Uterus (tissue), 4 donors: ENCODE results near the gene PTPRM. TPM values are rescaled to one million over a fixed set of nuclear protein-coding genes. Genes with fewer than 3 reads are reported as not detected.

ENCODE experiments used
- DNase-seq, 2 donors: peaks; one replicate each; pipeline ENCODE4 v3.0.0-alpha.2; 2019 to 2020
- H3K27ac ChIP-seq, 2 donors: fragments of 200-600 bp; sonication (generic); 1 replicate in 1 of 2; 2 replicates in 1 of 2; pipeline ENCODE4 v1.5.1; 2016 to 2018
- H3K27me3 ChIP-seq, 2 donors: fragments of 200-600 bp; sonication (generic); one replicate each; pipeline ENCODE4 v1.5.1; 2018 to 2019; ENCODE audit warnings: control low read depth in 1 of 2
- H3K36me3 ChIP-seq, 2 donors: fragments of 200-600 bp; sonication (generic); one replicate each; pipeline ENCODE4 v1.5.1; 2019; ENCODE audit warnings: control low read depth in 1 of 2
- H3K4me1 ChIP-seq, 2 donors: fragments of 200-600 bp; sonication (generic); one replicate each; pipeline ENCODE4 v1.5.1; 2018 to 2019; ENCODE audit warnings: control low read depth in 1 of 2
- H3K4me3 ChIP-seq, 2 donors: fragments of 200-600 bp; sonication (generic); 1 replicate in 1 of 2; 2 replicates in 1 of 2; pipeline ENCODE4 v1.5.1; 2018 to 2019; ENCODE audit warnings: mild to moderate bottlenecking in 1 of 2
- H3K9me3 ChIP-seq, 2 donors: fragments of 200-600 bp; sonication (generic); one replicate each; pipeline ENCODE4 v1.5.1; 2019; ENCODE audit warnings: control low read depth in 1 of 2
- POLR2A ChIP-seq, 2 donors: fragments of 450-650 bp; IDR thresholded peaks; one replicate each; pipeline ENCODE4 v1.6.1; 2016; ENCODE audit warnings: antibody characterized with exemption in 2 of 2, mild to moderate bottlenecking in 1 of 2, moderate library complexity in 1 of 2
- intact Hi-C: fragments of 100-400 bp; cut with DNase I; formaldehyde crosslinking; loops from one replicate; pipeline ENCODE4 v1.15.1; 2023; ENCODE audit warnings: low total_unique reads
- total RNA-seq, 4 donors: library from RNA; depleted of rRNA in 3 of 4; stranded (reverse); fragments of >200 nt in 3 of 4; gene quantifications; one replicate each; pipeline versions ENCODE4 v1.1.0 to v1.2.4, GENCODE V29; 2014 to 2023
- TF ChIP-seq, protein P1 (sequence below), 4 experiments: fragments of 200-600 bp in 2 of 4; fragments of 450-650 bp in 2 of 4; sonication (generic) in 2 of 4; IDR thresholded peaks; one replicate each; pipeline ENCODE4 v1.5.1; 2016 to 2019; ENCODE audit warnings: antibody characterized with exemption in 4 of 4, mild to moderate bottlenecking in 2 of 4, moderate library complexity in 1 of 4
- donor health status: DM: yes; HTN: yes; CAD: no.

Gene PTPRM
- total RNA-seq, 4 donors from 2014 or later = 62.0 to 127 (median 85.7) TPM

DNA sequence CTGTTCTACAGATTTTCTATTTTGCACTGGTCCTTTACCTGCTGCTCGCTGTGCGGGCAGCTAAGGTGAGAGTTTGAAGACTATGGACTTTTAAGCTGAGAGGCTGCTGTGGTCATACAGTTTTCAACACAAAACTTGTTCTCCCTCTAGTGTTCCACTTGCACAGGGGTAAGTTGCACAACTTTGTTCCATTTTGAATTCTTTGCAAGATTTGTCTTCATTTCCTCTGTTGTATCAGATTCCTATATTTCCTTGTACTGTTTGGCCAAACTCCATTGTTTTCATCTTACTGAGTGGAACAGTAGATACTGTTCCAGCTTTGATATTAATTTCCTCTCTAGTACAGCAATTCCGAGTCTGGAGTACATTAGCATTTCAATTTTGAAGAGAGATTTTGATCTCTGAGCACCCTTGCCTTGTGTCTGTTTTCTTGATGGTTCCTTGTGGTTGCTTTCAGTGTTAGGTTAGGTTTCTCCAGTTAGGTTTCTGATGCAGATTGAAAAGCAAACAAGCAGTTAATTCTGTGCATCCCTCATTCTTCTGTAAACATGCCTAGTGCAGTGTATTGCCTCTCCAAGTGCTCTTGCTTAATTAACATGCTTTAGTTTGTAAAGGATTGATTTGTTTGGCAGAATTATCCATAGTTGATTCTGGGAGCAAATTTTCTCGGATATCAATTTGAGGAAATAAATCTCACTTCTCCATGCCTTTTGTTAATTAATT lies 188.8 kb downstream of the PTPRM start:
- intact Hi-C loops = no loop called here
- H3K36me3 ChIP-seq = no peaks in the 10 kb centered on the region

DNA sequence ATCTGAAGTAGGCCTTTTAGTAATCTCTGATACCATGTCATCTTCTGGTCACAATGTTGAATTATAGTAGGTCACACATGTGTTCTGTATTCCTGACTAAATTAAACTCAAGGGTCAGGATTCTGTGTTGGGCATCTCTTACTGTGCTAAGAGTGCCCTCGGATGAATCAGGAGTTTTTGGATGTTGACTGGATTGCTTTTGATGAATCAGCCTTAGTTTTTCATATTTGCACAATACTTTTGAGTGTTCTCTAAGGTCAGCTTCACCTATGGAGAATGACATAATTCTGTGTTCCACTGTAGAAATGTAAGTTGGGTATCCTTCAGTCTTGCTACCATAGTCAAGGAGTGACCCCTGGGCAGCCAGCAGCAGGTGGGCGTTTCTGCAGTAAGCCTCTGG lies 190.1 kb downstream of the PTPRM start:
- Histone ChIP-seq H3K36me3 (no peaks in the 10 kb centered on the region), H3K27me3 (no peaks in the 10 kb centered on the region), H3K4me3 (no peak overlapping the region), H3K27ac (no peak overlapping the region), H3K4me1 (peaks cover 0 to 2% of the 10 kb centered on the region in 2 donors), H3K9me3 (no peaks in the 10 kb centered on the region)
- TF ChIP-seq POLR2A (IDR thresholded peaks at IDR 0.05) = no peak
- TF ChIP-seq, protein P1, sequence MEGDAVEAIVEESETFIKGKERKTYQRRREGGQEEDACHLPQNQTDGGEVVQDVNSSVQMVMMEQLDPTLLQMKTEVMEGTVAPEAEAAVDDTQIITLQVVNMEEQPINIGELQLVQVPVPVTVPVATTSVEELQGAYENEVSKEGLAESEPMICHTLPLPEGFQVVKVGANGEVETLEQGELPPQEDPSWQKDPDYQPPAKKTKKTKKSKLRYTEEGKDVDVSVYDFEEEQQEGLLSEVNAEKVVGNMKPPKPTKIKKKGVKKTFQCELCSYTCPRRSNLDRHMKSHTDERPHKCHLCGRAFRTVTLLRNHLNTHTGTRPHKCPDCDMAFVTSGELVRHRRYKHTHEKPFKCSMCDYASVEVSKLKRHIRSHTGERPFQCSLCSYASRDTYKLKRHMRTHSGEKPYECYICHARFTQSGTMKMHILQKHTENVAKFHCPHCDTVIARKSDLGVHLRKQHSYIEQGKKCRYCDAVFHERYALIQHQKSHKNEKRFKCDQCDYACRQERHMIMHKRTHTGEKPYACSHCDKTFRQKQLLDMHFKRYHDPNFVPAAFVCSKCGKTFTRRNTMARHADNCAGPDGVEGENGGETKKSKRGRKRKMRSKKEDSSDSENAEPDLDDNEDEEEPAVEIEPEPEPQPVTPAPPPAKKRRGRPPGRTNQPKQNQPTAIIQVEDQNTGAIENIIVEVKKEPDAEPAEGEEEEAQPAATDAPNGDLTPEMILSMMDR (IDR thresholded peaks at IDR 0.05) = no peak
- intact Hi-C loops = no loop called here
- DNase-seq = no peak

More for the DNA sequence above, 188.8 kb downstream of the PTPRM start:
- no peaks in the 10 kb centered on the region for H3K9me3 ChIP-seq
- no peak for DNase-seq
- no peak overlapping the region for H3K4me3 ChIP-seq
- TF ChIP-seq POLR2A (IDR thresholded peaks at IDR 0.05) = no peak
- TF ChIP-seq, protein P1 (IDR thresholded peaks at IDR 0.05) = peak in 2 of 4 experiments; percentile 18 to 32
- H3K27me3 ChIP-seq = no peaks in the 10 kb centered on the region
- no peak overlapping the region for H3K27ac ChIP-seq
- no peaks in the 10 kb centered on the region for H3K4me1 ChIP-seq

DNA sequence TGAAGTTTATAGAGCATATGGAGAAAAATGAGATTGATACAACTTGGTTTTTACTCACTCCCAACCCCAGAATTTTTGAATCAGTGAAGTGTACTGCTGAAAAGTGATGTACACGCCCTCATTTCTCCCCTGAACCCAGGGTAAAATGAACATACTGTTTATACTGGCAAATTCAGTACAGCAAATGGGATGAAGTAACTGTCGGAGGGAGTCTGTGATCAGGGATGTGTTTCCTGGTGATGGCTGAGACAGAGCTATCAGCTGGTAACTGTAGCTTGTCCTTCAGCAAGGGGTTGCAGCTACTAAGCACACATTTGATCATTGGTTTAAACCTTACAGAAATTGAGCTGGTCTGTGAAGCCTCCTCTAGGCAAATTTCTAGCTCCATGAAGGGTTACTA lies 191.6 kb downstream of the PTPRM start:
- Histone ChIP-seq H3K36me3 (no peaks in the 10 kb centered on the region), H3K9me3 (no peaks in the 10 kb centered on the region), H3K4me3 (no peak overlapping the region), H3K4me1 (peaks cover 0 to 2% of the 10 kb centered on the region in 2 donors), H3K27me3 (no peaks in the 10 kb centered on the region), H3K27ac (no peak overlapping the region)
- DNase-seq = no peak
- TF ChIP-seq POLR2A (IDR thresholded peaks at IDR 0.05) = no peak
- intact Hi-C loops = no loop called here

DNA sequence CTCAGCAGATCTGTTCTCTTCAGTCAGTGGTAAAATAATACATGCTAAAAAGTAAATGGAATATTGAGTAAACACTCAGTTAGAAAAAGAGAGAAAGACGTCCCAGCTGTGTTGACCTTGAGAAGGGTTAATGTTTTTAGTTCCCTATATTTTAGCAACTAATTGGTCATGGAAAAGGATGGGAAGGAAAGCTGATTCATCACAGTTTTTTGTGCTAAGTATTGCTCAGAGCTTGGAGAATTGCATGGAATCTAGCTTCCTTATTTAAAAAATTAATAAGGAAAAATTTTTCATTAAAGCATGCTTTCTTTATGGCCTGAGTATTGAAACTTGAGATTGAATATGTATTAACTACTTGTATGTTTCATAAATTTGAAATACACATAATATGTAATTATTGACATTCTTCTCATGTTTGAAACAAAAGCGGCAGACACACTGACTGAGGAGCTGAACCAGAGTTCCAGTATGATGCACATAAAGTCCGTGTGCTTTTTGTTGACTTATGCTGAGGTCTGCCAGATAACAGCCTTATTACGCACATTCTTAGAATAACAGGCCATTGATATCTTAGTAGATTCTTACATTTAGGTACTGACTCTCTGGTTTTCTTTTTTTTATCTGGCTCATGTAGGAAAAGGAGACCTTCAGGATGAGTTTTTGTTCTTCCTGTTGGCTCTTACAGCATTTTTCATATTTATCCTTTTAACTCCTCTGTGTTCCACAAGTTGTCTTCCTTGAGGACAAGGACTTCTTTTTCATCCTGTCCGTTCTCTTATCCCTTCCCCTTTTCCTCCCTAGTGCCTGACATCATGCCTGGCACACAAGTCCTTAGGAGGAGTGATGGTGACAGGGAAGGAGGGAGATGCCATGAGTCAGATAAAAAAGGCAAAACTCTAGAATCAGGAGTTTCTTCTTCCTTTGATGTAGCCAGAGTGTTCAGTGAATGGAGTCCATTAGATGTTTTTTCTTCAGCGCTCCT lies 194.1 kb downstream of the PTPRM start:
- Histone ChIP-seq H3K36me3 (no peaks in the 10 kb centered on the region), H3K9me3 (no peaks in the 10 kb centered on the region), H3K4me3 (no peak overlapping the region), H3K27ac (no peak overlapping the region), H3K4me1 (peaks cover 0 to 2% of the 10 kb centered on the region in 2 donors), H3K27me3 (no peaks in the 10 kb centered on the region)
- intact Hi-C loops = no loop called here
- TF ChIP-seq, protein P1 (IDR thresholded peaks at IDR 0.05) = no peak
- TF ChIP-seq POLR2A (IDR thresholded peaks at IDR 0.05) = no peak
- no peak for DNase-seq

DNA sequence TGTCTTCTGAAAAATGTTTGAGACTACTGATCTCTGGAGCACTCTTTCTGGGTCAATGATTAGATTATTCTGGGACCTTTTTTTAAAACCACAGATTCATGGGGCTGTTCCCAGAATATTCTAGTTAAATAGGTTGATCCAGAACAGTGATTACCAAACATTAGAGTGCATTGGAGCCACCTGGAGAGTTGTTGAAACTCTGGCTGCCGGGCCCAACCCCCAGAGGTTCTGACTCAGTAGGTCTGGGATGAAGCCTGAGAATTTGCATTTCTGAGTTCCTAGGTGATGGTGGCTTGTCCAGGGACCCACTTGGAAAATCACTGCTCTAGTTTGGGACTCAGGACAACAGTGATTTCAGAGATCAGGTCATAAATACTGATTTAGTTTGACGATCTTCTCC lies 197.3 kb downstream of the PTPRM start:
- Histone ChIP-seq H3K4me1 (peaks cover 0 to 2% of the 10 kb centered on the region in 2 donors), H3K4me3 (no peak overlapping the region), H3K36me3 (no peaks in the 10 kb centered on the region), H3K27ac (no peak overlapping the region), H3K27me3 (no peaks in the 10 kb centered on the region), H3K9me3 (no peaks in the 10 kb centered on the region)
- intact Hi-C loops = no loop called here
- no peak for DNase-seq
- TF ChIP-seq POLR2A (IDR thresholded peaks at IDR 0.05) = no peak
- TF ChIP-seq, protein P1 (IDR thresholded peaks at IDR 0.05) = no peak
